Panc1 (cell line): Measurements from ENCODE around the gene HNRNPLL.

Source experiments
- CTCF ChIP-seq: fragments of 450-650 bp; IDR thresholded peaks from 2 replicates; pipeline ENCODE4 v1.5.1; 2017; ENCODE audit warnings: mild to moderate bottlenecking
- POLR2AphosphoS5 ChIP-seq: IDR thresholded peaks from 2 replicates; pipeline ENCODE4 v1.6.1; 2012; ENCODE audit warnings: mild to moderate bottlenecking, low read depth, low read length, moderate library complexity
- SIN3A ChIP-seq: IDR thresholded peaks from 2 replicates; pipeline ENCODE4 v1.6.1; 2012; ENCODE audit warnings: low read depth, mild to moderate bottlenecking, low read length, moderate library complexity, borderline replicate concordance; ENCODE audit not compliant: insufficient read depth
- TF ChIP-seq, protein P1 (sequence below), 2 experiments: IDR thresholded peaks; 2 replicates each; pipeline ENCODE4 v1.6.1; 2011 to 2012; ENCODE audit warnings: low read depth in 2 of 2, control low read depth in 1 of 2, low read length in 1 of 2, mild to moderate bottlenecking in 1 of 2, moderate library complexity in 1 of 2; ENCODE audit not compliant: insufficient read depth in 1 of 2

GRCh38 chr2:38565333-38565732, 37.4 kb downstream of the HNRNPLL start:
- TF ChIP-seq POLR2AphosphoS5 (no peak), CTCF (no peak), SIN3A (no peak)
- TF ChIP-seq, protein P1, sequence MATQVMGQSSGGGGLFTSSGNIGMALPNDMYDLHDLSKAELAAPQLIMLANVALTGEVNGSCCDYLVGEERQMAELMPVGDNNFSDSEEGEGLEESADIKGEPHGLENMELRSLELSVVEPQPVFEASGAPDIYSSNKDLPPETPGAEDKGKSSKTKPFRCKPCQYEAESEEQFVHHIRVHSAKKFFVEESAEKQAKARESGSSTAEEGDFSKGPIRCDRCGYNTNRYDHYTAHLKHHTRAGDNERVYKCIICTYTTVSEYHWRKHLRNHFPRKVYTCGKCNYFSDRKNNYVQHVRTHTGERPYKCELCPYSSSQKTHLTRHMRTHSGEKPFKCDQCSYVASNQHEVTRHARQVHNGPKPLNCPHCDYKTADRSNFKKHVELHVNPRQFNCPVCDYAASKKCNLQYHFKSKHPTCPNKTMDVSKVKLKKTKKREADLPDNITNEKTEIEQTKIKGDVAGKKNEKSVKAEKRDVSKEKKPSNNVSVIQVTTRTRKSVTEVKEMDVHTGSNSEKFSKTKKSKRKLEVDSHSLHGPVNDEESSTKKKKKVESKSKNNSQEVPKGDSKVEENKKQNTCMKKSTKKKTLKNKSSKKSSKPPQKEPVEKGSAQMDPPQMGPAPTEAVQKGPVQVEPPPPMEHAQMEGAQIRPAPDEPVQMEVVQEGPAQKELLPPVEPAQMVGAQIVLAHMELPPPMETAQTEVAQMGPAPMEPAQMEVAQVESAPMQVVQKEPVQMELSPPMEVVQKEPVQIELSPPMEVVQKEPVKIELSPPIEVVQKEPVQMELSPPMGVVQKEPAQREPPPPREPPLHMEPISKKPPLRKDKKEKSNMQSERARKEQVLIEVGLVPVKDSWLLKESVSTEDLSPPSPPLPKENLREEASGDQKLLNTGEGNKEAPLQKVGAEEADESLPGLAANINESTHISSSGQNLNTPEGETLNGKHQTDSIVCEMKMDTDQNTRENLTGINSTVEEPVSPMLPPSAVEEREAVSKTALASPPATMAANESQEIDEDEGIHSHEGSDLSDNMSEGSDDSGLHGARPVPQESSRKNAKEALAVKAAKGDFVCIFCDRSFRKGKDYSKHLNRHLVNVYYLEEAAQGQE (IDR thresholded peaks at IDR 0.05; ENCODE audit: insufficient read depth in 1 of 2, low read depth in 2 of 2, low read length in 1 of 2) = no peak
